Fibroblast of skin of scalp (primary cell): ENCODE data around the gene CFAP100.

Experiments
- DNase-seq: peaks from one replicate; pipeline ENCODE4 v3.0.0-alpha.2; 2013

The CFAP100 gene

GRCh38 chr3:126406389-126407296 lies 11.9 kb downstream of the CFAP100 start:
- DNase-seq, result no peak

DNA sequence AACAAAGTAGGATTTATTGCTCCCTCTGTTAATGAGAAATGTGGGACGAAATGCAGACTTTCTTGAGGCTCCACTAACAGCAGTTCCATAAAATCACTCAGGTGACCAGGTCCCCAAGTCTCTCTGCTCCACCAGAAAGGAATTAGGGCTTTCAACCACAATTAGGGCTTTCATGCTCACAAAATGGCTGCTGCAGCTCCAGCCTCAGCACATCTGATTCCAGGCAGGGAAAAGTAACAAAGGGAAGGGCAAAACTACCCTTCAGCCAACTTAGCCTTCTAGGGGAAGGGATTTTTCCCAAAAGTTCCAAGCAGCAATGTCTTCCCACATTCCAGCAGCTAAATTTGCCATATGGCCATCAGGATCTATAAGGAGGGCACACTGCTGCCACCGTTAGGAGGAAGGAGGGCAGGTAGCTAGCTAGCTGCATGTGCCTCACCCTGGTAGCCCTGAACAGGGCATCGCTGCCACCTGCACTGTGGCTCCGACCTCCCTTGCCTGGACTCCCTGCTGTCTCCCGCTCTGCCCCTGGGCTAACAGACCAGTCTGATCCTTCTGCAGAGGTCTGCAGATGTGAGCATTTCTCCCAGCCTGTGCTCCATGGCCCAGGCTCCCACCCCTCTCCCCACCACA lies 12.8 kb downstream of the CFAP100 start:
- DNase-seq, result no peak

DNA sequence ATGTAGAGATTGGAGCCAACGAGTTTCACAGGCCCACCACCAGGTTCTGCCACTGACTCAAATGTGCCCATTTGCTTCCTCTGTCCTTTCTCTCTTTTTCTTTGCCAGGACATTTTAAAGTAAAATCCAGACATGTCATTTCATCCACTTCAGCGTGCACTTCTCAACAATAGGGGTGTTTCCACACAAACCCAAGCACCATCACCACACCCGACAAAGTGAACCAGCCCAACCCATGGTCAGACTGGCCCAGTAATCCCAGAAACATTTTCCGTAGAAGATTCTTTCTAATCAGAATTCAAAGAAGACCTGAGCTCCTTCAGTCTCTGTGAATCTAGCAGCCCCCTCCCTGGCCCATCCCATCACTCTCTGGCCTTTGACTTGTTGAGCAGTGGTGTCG lies 13.4 kb downstream of the CFAP100 start:
- DNase-seq, result no peak

GRCh38 chr3:126412841-126413692 lies 18.4 kb downstream of the CFAP100 start:
- DNase-seq, result no peak

DNA sequence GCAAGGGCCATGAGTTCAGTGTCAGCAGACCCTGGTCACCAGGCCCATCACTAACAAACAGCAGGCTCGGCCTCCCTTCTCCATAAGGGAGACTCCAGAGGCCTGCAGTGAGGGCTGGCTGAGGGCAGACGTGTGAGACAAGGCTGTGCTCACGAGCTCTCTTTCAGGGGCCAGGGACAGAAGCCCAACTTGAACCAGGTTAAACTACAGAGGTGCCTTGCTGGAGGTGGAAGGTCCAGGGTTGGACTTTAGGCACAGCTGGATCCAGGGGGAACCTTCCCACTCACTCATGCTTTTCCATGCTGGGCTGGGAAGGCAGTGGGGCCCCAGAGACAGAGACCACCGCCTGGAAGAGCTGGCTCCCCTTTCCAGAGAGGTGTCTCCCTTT lies 19.0 kb downstream of the CFAP100 start:
- no peak for DNase-seq

DNA sequence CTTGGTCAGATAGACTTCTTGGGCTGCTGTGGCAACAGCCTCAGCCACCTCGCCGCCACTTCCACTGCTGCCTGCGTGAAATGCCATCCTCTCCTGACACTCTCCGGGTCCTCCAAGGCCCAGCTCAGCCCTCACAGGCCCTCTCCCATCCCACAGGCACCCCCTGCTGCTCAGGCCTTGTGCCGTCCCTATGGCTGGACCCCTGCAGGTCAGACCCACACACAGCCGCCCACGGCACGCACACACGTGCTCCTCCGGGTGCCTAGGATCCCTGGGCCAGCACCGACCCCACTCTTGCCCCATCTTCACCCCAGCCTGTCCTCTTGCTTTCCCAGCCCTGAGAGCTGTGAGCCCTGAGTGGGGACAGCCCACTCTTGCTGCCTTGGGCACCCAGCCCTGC lies 19.7 kb downstream of the CFAP100 start:
- no peak for DNase-seq

DNA sequence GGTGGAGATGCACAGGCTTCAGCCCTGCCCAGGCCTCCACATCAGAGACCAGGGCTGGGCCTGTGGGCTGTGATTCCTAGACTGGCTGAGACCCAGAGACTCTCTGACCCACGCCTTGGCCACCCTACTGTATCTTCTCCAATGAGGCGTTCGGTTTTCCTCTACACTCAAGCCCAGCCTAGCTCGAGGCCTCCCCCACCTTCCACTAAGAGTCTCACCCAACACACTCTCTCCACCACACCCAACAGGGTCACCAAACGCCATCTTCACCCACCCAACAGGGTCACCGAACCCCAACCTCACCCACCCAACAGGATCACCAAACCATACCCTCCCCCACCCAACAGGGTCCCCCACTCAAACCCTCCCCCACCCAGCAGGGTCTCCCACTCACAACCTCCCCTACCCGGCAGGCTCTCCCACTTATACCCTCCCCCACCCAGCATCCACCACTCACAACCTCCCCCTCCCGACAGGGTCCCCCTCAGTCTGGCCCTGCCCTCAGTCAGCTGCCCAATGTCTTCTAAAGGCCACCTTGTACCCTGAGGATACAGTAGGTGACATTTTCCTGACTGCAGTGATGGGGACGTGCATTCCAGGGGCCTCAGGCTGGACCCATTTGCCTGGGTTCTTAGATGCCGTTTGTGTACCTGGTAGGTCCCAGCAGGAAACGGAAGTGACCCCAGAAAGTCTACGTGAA lies 20.4 kb downstream of the CFAP100 start:
- no peak for DNase-seq

GRCh38 chr3:126415661-126416591 lies 21.2 kb downstream of the CFAP100 start:
- DNase-seq, result no peak

- DNase-seq, result no peak
Measured at GRCh38 chr3:126416943-126417342, 22.2 kb downstream of the CFAP100 start.

DNA sequence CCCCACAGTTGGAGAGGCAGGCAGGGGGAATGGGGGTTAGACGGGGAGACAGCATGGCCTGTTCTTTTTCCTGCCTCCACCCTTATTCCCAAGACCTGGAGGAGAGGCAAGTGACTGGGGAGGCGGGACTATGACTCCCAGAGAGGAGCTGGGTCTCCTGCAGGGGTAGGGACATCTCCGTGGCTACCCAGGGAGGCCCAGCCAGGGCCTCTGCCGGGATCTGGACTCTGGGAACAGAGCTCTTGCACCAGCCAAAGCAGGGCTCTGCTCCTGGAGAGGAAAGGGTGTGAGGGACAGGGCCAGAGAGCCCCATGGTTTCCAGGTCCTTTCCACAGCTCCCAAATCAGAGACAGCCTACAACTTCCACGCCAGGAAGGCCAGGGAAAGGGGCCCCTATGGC lies 22.8 kb downstream of the CFAP100 start:
- DNase-seq, result no peak

- DNase-seq, result no peak
Measured at GRCh38 chr3:126417981-126418530, 23.3 kb downstream of the CFAP100 start.

DNA sequence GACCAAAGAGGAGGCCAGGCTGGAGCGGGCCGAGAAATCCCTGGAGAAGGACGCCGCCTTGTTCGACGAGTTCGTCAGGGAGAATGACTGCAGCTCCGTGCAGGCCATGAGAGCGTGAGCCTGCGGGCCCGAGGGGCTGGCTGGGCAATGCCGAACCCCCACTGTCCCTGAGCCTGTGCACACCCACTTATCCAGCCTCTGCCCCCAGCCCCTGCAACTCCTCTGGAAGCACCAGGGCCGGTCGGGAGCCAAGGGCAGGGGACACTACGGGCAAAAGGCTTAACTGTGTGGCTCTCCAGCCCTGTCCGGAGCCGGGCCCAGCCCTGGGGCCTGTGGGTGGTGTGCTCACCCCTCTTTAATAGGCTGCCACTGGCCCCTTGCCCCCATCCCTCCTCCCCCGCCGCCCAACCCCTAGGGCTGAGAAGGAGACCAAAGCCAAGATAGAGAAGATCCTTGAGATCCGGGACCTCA lies 24.0 kb downstream of the CFAP100 start:
- no peak for DNase-seq

DNA sequence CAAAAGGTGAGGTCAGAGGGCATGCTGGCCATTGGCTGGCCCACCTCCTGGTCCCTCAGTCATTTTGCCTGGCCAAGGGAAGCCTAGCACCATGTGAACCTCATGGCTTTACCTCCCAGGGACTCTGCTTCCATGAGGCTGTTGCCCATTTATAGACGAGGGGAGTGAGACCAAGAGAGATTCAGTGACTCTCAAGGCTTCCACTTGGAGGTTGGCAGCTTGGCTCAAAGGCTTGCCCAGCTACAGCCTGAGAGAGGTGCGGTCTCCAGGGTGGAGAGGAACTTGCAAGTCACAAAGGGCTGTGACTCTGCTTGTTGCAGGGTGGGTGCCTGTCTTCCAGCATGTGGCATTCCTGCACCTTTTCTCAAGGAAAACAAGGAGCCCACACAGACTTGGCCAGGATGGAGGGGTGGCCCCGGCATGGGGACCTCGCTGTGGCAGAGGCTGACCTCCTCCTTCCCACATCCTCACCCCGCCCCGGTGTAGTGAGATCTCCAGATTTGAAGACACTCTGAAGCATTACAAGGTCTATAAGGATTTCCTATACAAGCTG lies 24.5 kb downstream of the CFAP100 start:
- DNase-seq, result no peak

DNA sequence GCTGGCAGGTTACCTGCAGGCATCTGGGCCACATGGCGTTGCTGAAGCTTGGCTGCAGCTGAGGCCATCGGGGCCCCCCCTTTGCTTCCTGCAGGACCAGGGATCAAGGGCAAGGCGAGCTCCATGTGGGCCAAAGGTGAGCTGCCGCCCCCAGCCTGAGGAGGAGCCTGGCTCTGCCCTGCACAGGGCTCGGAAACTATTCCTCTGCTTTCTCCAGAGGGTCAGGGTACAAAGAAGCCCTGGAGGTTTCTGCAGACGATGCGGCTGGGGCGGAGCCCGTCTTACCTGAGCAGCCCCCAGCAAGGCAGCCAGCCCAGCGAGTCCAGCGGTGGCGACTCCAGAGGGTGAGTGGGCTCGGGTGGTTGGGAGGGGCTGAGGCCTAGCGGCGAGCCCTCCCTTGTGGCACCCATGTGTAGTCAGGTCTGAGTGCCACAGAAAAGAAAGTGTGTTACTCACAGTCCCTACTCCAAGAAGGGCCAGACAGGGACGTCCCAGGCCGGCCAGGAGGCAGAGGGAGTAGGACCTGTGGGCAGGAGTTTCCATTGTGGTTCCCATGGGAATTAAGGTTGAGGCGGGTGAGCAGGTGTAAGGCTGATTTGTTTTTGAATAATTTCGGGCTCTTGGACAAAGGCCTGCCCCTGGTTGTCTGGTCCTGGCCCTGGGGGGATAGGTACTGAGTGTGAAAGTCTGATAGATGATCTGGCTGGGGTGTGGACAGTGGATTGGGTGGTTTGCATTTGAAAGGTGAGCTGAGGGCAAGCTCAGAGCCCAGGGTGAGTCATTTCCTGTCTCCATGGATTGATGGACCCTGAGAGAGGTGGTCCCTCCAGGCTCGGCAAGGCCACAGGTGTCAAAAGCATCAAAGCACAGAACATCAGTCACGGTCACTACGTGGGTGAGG lies 25.4 kb downstream of the CFAP100 start:
- no peak for DNase-seq

DNA sequence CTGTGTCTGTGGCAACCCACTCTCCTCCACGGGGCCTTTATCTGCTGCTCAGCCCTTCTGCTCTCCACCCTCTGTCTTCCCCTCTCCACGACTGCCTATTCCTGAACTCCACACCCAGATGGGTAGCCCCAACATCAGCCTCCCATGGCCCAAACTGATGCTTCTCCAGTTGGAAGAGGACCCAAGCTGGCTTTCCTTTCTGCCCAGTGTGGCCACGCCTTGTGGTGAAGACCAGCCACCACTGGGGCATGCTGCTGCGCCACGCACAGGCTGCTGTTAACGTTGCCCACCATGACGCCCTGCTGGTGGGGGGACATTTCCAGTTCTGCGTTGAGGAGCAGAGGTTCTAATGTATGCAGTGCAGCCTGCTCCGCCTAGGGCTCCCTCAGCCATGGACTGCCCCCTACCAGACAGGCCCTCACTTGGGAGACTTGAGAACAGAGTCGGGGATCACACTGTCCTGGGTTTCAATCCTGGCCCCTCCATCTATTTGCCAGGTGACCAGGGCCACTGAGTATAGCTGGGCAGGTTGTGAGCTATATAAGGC lies 26.9 kb downstream of the CFAP100 start:
- no peak for DNase-seq

DNA sequence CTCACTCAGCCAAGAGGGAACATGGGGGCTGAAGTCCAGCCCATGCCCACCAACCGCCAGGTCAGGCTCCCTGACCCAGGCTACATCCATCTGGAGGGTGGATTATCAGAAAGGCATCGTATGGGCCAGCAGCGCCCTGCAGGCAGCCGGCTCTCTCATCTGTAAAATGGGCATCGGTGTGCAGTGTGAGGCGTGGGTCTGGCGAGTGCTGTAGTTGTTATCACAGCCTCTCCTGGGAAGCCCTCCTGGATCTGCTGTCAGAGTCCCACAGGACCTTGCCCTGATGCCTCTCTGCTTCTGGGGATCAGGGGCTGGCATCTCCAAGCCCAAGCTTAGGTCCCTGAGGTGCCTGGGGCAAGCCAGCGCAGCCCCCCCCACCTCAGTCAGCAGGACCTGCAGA lies 27.4 kb downstream of the CFAP100 start:
- DNase-seq, result no peak

DNA sequence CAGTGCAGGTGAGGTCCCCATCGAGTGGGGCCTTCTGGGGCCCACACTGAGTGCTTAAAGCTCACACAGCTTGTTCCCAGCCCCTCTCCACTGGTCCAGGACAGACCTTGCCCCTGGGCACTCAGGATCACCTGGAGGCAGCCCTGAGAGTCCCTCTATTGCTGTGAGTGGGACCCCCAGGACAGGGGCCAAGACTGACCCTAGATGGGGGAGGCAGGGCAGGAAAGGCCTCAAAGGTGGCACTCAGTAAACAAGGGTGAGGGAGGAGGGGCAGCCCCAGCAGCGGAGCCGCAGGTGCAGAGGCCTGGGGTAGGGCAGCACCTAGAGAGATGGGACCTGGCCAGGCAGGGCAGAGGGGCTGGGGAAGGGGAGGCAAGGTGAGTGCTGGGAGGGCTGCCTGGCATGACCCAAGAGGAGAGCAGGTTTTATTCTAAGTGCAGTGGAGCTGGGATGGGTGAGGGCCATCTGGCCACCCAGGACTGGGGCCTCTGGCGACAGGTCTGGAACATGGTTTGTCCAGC lies 27.9 kb downstream of the CFAP100 start:
- no peak for DNase-seq

DNA sequence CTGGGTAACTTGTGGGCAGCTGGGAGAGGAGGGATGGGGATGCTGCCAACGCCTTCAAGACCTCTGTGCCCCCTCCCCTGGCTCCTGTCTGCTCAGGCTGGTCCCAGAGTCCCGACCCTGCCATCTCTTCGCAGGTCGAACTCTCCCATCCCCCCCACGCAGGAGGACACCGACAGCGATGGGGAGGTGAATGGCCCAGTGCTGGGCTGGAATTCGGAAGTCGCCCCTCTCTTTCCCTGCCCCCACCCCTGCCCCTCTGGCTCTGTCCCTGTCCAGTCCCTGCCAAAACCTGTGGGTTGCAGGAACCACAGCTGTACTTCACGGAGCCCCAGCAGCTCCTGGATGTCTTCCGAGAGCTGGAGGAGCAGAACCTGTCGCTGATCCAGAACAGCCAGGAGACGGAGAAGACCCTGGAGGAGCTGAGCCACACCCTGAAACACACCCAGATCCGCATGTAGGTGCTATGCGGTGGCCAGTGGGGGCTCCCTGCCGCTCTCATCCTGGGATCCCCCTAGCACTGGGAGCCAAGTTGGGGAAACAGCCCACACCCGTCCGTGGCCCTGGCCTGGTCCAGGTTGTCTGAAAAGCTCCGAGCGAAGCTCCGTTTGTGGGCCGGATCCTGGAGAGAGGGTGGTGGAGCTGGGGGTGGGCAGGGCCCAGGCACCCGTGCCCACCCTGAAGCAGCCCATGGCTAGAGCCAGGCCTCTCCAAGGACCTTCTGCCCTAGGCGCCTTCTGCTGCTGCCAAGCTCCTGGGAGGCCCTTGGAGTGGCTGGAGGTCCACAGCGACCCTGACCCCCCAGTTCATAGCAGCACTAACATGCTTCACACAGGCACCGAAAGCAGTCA lies 28.7 kb downstream of the CFAP100 start:
- DNase-seq, result no peak
